ENCODE measurements around the gene TUBB3. TPM values are rescaled to one million over a fixed set of nuclear protein-coding genes. Genes with fewer than 3 reads are reported as not detected.

The TUBB3 gene
- total and polyA plus RNA-seq, 2 of the 4 experiments (the other 2 are of a cell fraction) = 311 to 410 TPM

- Histone ChIP-seq H4K5ac (ENCODE audit: low read depth, low read length) (no peak overlapping the region), H4K91ac (ENCODE audit: insufficient read depth, low read depth, low read length) (no peak overlapping the region), H3K27ac (ENCODE audit: insufficient read depth, low read length) (no peak overlapping the region), H2AFZ (replicated peaks; ENCODE audit: low read length, poor library complexity) (no peak overlapping the region), H3K4me2 (ENCODE audit: low read depth, low read length) (no peak overlapping the region), H4K20me1 (ENCODE audit: insufficient read depth, low read length) (peaks cover 13% of the 10 kb centered on the region), H3K27me3 (ENCODE audit: control insufficient read depth, insufficient read depth, low read length) (no peaks in the 10 kb centered on the region), H3K36me3 (ENCODE audit: control insufficient read depth, insufficient read depth, low read length) (peaks cover 69% of the 10 kb centered on the region), H3K4me3 (ENCODE audit: insufficient read depth, low read depth, low read length) (no peak overlapping the region), H3K23ac (ENCODE audit: low read depth, low read length) (no peak overlapping the region), H3K14ac (replicated peaks; ENCODE audit: low read depth, low read length) (no peak overlapping the region), H3K9ac (ENCODE audit: low read depth, low read length) (no peak overlapping the region), H3K9me1 (ENCODE audit: insufficient read depth, low read length) (peaks cover 4% of the 10 kb centered on the region), H3K9me3 (ENCODE audit: control insufficient read depth, insufficient read depth, low read length) (no peaks in the 10 kb centered on the region), H4K8ac (ENCODE audit: low read depth in 2 of 2, low read length in 2 of 2) (no peak overlapping the region), H2BK15ac (ENCODE audit: low read depth, low read length) (no peak overlapping the region), H3K4ac (ENCODE audit: low read depth, low read length) (no peak overlapping the region), H2BK20ac (ENCODE audit: low read depth, low read length) (no peak overlapping the region), H2BK120ac (ENCODE audit: low read depth, low read length) (no peak overlapping the region), H2BK5ac (ENCODE audit: low read depth, low read length, poor library complexity, severe bottlenecking) (no peak overlapping the region), H3K79me1 (ENCODE audit: low read depth in 1 of 2, low read length in 2 of 2) (peaks cover 8 to 32% of the 10 kb centered on the region in 2 experiments), H3K18ac (ENCODE audit: low read depth, low read length) (no peak overlapping the region), H3K56ac (ENCODE audit: extremely low read depth, insufficient read depth, low read length) (no peak overlapping the region), H2AK9ac (replicated peaks; ENCODE audit: low read depth, low read length, poor library complexity) (no peak overlapping the region), H3K4me1 (ENCODE audit: control insufficient read depth, insufficient read depth, low read length) (no peaks in the 10 kb centered on the region), H2AK5ac (ENCODE audit: low read depth, low read length) (no peak overlapping the region)
- dilution Hi-C loops (cut with HindIII; ENCODE audit: low sequenced_read_pairs, unreplicated experiment) (no loop called here), intact Hi-C loops (cut with micrococcal nuclease) (no loop called here), in situ Hi-C loops (cut with MboI; ENCODE audit: low sequenced_read_pairs) (no loop called here)
- no peak for DNase-seq
- TF ChIP-seq POLR2A (IDR thresholded peaks at IDR 0.05; ENCODE audit: low read depth, low read length) (no peak), SMC3 (IDR thresholded peaks at IDR 0.05; ENCODE audit: low read depth, low read length) (no peak), RFX5 (IDR thresholded peaks at IDR 0.05; ENCODE audit: low read depth, low read length) (no peak), RCOR1 (IDR thresholded peaks at IDR 0.05; ENCODE audit: insufficient replicate concordance, low read length) (no peak), CEBPB (IDR thresholded peaks at IDR 0.05; ENCODE audit: low read depth, low read length) (no peak), CHD1 (IDR thresholded peaks at IDR 0.05; ENCODE audit: low read depth, low read length) (no peak)
- CTCF ChIA-PET = no interaction called here
- POLR2A ChIA-PET (ENCODE audit: unreplicated experiment) = no interaction called here
- BruUV-seq (replicated peaks) = no TSS peak
- ATAC-seq (ENCODE audit: low read depth) = peak; percentile 22
- WGBS, 2 experiments (ENCODE audit: extremely low coverage in 2 of 2, insufficient read length in 1 of 2) = 97% methylated on average over 15 of the region's 20 CpGs; no CpG with 5 or more reads in 1 of the 2 experiments
These were observed 23.2 kb upstream of the TUBB3 start for GRCh38 chr16:89899879-89900481.

Data from IMR-90 (cell line).